ENCODE results near the gene SLC12A6.
A peak's percentile ranks its signal among the peaks of the same experiment; 100 is the strongest.

The SLC12A6 gene

DNA sequence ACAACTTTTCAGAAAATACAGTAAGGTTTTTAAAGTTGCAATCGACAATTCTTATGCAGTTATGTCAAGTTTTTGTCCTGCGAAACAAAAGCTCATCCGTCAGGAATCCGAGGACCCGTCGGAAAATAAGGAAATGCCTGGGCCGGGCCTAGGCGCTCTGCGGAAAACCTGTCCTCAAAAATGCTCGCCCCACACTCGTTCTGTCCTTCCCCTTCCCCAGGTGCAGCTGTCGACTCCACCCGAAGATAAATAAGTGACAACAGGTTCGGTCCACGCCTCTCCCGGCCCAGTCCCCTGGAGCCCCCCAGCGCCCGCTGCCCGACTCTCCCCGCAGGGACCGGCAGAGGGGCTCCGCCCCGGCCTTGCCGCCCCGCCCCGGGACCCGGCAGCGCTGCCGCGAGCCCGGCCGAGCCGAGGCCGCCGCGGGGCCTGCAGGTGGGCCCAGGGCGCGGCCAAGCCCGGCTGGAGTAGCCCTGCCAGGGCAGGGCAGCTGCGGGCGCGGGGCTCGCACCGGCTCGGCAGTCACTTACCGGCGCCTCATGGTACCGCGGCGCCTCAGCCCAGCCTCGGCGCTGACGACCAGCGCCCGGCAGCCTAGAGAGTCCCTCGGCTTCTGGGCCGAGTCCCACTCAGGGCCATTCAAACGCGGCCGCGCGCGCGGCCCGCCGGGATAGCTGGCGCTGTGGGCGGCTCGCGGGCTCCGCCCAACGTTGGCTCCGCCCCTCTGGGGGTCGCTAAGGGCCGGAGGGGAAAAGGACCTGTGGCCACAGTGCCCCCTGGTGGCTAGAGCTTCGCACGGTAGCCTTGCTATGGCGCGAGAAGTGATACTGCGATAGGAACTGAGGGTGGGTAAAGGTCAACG is 127.9 kb downstream of the SLC12A6 start, which contains the start of gene KATNBL1 (continued):
- TF ChIP-seq, protein P1, sequence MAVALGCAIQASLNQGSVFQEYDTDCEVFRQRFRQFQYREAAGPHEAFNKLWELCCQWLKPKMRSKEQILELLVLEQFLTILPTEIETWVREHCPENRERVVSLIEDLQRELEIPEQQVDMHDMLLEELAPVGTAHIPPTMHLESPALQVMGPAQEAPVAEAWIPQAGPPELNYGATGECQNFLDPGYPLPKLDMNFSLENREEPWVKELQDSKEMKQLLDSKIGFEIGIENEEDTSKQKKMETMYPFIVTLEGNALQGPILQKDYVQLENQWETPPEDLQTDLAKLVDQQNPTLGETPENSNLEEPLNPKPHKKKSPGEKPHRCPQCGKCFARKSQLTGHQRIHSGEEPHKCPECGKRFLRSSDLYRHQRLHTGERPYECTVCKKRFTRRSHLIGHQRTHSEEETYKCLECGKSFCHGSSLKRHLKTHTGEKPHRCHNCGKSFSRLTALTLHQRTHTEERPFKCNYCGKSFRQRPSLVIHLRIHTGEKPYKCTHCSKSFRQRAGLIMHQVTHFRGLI (tag by site-specific recombination; IDR thresholded peaks at IDR 0.05) = peak; percentile 50; the same call in 1 of the 2 replicates
- TF ChIP-seq ZNF16 (tag by site-specific recombination; IDR thresholded peaks at IDR 0.05; ENCODE audit: low read depth) (no peak), YY2 (tag by site-specific recombination; IDR thresholded peaks at IDR 0.05) (no peak), ZNF404 (tag by site-specific recombination; IDR thresholded peaks at IDR 0.05) (no peak), ZXDB (tag by site-specific recombination; IDR thresholded peaks at IDR 0.05) (0 out of 2 replicates have a peak, but pooled peaks have one; percentile 11), ZNF830 (tag by site-specific recombination; IDR thresholded peaks at IDR 0.05; ENCODE audit: low read depth) (no peak), ZNF473 (tag by site-specific recombination; IDR thresholded peaks at IDR 0.05) (no peak), ZNF707 (tag by site-specific recombination; IDR thresholded peaks at IDR 0.05) (no peak), ZNF76 (tag by site-specific recombination; IDR thresholded peaks at IDR 0.05; ENCODE audit: borderline replicate concordance, low read depth) (peak; percentile 86), ZBTB20 (tag by site-specific recombination; IDR thresholded peaks at IDR 0.05) (peak; percentile 36; the same call in 1 of the 2 replicates), ZNF214 (tag by site-specific recombination; IDR thresholded peaks at IDR 0.05; ENCODE audit: borderline replicate concordance) (no peak), ZFHX2 (tag by site-specific recombination; conservative IDR thresholded peaks at IDR 0.05) (peak; percentile 64), KLF1 (tag by site-specific recombination; IDR thresholded peaks at IDR 0.05) (peak; percentile 62), SCRT1 (tag by site-specific recombination; IDR thresholded peaks at IDR 0.05; ENCODE audit: borderline replicate concordance) (no peak), HOXD13 (CRISPR knock-in tag; IDR thresholded peaks at IDR 0.05; ENCODE audit: borderline replicate concordance) (no peak), ZNF843 (tag by site-specific recombination; IDR thresholded peaks at IDR 0.05) (0 out of 2 replicates have a peak, but pooled peaks have one; percentile 16)
- TF ChIP-seq, protein P2, sequence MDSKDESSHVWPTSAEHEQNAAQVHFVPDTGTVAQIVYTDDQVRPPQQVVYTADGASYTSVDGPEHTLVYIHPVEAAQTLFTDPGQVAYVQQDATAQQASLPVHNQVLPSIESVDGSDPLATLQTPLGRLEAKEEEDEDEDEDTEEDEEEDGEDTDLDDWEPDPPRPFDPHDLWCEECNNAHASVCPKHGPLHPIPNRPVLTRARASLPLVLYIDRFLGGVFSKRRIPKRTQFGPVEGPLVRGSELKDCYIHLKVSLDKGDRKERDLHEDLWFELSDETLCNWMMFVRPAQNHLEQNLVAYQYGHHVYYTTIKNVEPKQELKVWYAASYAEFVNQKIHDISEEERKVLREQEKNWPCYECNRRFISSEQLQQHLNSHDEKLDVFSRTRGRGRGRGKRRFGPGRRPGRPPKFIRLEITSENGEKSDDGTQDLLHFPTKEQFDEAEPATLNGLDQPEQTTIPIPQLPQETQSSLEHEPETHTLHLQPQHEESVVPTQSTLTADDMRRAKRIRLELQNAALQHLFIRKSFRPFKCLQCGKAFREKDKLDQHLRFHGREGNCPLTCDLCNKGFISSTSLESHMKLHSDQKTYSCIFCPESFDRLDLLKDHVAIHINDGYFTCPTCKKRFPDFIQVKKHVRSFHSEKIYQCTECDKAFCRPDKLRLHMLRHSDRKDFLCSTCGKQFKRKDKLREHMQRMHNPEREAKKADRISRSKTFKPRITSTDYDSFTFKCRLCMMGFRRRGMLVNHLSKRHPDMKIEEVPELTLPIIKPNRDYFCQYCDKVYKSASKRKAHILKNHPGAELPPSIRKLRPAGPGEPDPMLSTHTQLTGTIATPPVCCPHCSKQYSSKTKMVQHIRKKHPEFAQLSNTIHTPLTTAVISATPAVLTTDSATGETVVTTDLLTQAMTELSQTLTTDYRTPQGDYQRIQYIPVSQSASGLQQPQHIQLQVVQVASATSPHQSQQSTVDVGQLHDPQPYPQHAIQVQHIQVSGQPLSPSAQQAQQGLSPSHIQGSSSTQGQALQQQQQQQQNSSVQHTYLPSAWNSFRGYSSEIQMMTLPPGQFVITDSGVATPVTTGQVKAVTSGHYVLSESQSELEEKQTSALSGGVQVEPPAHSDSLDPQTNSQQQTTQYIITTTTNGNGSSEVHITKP (tag by site-specific recombination; IDR thresholded peaks at IDR 0.05) = no peak
- TF ChIP-seq, protein P3, sequence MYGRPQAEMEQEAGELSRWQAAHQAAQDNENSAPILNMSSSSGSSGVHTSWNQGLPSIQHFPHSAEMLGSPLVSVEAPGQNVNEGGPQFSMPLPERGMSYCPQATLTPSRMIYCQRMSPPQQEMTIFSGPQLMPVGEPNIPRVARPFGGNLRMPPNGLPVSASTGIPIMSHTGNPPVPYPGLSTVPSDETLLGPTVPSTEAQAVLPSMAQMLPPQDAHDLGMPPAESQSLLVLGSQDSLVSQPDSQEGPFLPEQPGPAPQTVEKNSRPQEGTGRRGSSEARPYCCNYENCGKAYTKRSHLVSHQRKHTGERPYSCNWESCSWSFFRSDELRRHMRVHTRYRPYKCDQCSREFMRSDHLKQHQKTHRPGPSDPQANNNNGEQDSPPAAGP (tag by site-specific recombination; IDR thresholded peaks at IDR 0.05) = peak; percentile 29; the same call in 1 of the 2 replicates
- TF ChIP-seq, protein P4, sequence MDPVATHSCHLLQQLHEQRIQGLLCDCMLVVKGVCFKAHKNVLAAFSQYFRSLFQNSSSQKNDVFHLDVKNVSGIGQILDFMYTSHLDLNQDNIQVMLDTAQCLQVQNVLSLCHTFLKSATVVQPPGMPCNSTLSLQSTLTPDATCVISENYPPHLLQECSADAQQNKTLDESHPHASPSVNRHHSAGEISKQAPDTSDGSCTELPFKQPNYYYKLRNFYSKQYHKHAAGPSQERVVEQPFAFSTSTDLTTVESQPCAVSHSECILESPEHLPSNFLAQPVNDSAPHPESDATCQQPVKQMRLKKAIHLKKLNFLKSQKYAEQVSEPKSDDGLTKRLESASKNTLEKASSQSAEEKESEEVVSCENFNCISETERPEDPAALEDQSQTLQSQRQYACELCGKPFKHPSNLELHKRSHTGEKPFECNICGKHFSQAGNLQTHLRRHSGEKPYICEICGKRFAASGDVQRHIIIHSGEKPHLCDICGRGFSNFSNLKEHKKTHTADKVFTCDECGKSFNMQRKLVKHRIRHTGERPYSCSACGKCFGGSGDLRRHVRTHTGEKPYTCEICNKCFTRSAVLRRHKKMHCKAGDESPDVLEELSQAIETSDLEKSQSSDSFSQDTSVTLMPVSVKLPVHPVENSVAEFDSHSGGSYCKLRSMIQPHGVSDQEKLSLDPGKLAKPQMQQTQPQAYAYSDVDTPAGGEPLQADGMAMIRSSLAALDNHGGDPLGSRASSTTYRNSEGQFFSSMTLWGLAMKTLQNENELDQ (tag by site-specific recombination; IDR thresholded peaks at IDR 0.05; ENCODE audit: low read depth) = no peak
- TF ChIP-seq, protein P5, sequence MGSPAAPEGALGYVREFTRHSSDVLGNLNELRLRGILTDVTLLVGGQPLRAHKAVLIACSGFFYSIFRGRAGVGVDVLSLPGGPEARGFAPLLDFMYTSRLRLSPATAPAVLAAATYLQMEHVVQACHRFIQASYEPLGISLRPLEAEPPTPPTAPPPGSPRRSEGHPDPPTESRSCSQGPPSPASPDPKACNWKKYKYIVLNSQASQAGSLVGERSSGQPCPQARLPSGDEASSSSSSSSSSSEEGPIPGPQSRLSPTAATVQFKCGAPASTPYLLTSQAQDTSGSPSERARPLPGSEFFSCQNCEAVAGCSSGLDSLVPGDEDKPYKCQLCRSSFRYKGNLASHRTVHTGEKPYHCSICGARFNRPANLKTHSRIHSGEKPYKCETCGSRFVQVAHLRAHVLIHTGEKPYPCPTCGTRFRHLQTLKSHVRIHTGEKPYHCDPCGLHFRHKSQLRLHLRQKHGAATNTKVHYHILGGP (tag by site-specific recombination; IDR thresholded peaks at IDR 0.05) = no peak
- TF ChIP-seq, protein P6, sequence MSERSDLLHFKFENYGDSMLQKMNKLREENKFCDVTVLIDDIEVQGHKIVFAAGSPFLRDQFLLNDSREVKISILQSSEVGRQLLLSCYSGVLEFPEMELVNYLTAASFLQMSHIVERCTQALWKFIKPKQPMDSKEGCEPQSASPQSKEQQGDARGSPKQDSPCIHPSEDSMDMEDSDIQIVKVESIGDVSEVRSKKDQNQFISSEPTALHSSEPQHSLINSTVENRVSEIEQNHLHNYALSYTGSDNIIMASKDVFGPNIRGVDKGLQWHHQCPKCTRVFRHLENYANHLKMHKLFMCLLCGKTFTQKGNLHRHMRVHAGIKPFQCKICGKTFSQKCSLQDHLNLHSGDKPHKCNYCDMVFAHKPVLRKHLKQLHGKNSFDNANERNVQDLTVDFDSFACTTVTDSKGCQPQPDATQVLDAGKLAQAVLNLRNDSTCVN (tag by site-specific recombination; optimal IDR thresholded peaks at IDR 0.05) = peak; percentile 79
